K562 (cell line): Measurements from ENCODE around the gene ANKLE1. TPM values are rescaled to one million over a fixed set of nuclear protein-coding genes. Genes with fewer than 3 reads are reported as not detected.
A peak's percentile ranks its signal among the peaks of the same experiment; 100 is the strongest.

Experiments used
- ATAC-seq: fragments of 200-7000 bp; cut with Tn5 transposase; 3 replicates; pipeline ENCODE4 v1.9.1; 2020; ENCODE audit warnings: moderate library complexity
- BruUV-seq: library from RNA; stranded (reverse); fragments of 400-500 nt; replicated peaks from 2 replicates; lab custom pipeline; 2021; lab: Mats Ljungman, UMichigan
- CTCF ChIA-PET: fragments of 300-600 bp; formaldehyde crosslinking; extraction: SDS; loops from one replicate; lab custom pipeline; 2021; ENCODE audit warnings: low intra/inter-chr PET ratio; lab: Yijun Ruan, JAX
- POLR2A ChIA-PET: fragments of 300-600, 350-650 bp; sonication (Branson Sonifier 250); formaldehyde crosslinking; extraction: SDS; loops from one replicate; lab custom pipeline; 2021; ENCODE audit warnings: antibody characterized with exemption, inconsistent platforms; lab: Yijun Ruan, JAX
- DNase-seq, 4 experiments: peaks; one replicate each; pipeline versions ENCODE4 v3.0.0 to v3.0.0-alpha.2; 2011 to 2018; ENCODE audit warnings: low spot score in 3 of 4, mixed read lengths in 3 of 4; ENCODE audit errors: extremely low read depth in 1 of 4
- FAIRE-seq: peaks from 2 replicates; lab custom pipeline; 2011; peaks lifted over from hg19 to GRCh38; lab: Jason Lieb, UNC
- H2AFZ ChIP-seq: 2 replicates; pipeline ENCODE4 v1.6.0; 2011; ENCODE audit warnings: low read depth, low read length, control low read depth, inconsistent platforms
- H3K27ac ChIP-seq: fragments of 200-600 bp; 3 replicates; pipeline ENCODE4 v1.8.0; 2011; ENCODE audit warnings: low read depth, mild to moderate bottlenecking, control low read depth, inconsistent platforms, low read length, moderate library complexity, mixed read lengths; ENCODE audit errors: extremely low read depth
- H3K27me3 ChIP-seq, 2 experiments: fragments of 300-600 bp in 1 of 2; 2 replicates in 1 of 2; 3 replicates in 1 of 2; pipeline versions ENCODE4 v1.6.0 to v1.8.0; 2011; ENCODE audit warnings: inconsistent platforms in 2 of 2, low read length in 2 of 2, mild to moderate bottlenecking in 1 of 2, mixed read lengths in 1 of 2, moderate library complexity in 1 of 2; ENCODE audit not compliant: control insufficient read depth in 2 of 2, insufficient read depth in 2 of 2
- H3K36me3 ChIP-seq: fragments of 300-600 bp; 3 replicates; pipeline ENCODE4 v1.8.0; 2011; ENCODE audit warnings: mild to moderate bottlenecking, low read length, inconsistent platforms; ENCODE audit not compliant: control insufficient read depth, insufficient read depth
- H3K4me1 ChIP-seq, 2 experiments: fragments of 200-600 bp in 1 of 2; replicated peaks in 1 of 2; 2 replicates in 1 of 2; 3 replicates in 1 of 2; pipeline versions ENCODE4 v1.5.1 to v1.8.0; 2011; ENCODE audit warnings: inconsistent platforms in 2 of 2, low read length in 2 of 2, mild to moderate bottlenecking in 1 of 2, mixed read lengths in 1 of 2, moderate library complexity in 1 of 2; ENCODE audit not compliant: control insufficient read depth in 2 of 2, insufficient read depth in 2 of 2
- H3K4me2 ChIP-seq: 2 replicates; pipeline ENCODE4 v1.6.1; 2011; ENCODE audit warnings: low read length, control low read depth, inconsistent platforms, mixed read lengths; ENCODE audit not compliant: insufficient read depth
- H3K4me3 ChIP-seq: fragments of 200-600 bp; sonication (generic), shearing (Covaris generic); 2 replicates; pipeline ENCODE4 v1.5.1; 2016; ENCODE audit warnings: control low read depth, inconsistent platforms
- H3K79me2 ChIP-seq: fragments of 200-600 bp; 3 replicates; pipeline ENCODE4 v1.8.0; 2011; ENCODE audit warnings: low read length, inconsistent platforms; ENCODE audit not compliant: control insufficient read depth, insufficient read depth
- H3K9ac ChIP-seq, 2 experiments: 2 replicates each; pipeline versions ENCODE4 v1.6.0 to v1.6.1; 2011; ENCODE audit warnings: low read depth in 2 of 2, low read length in 2 of 2, control low read depth in 1 of 2, inconsistent platforms in 1 of 2, mild to moderate bottlenecking in 1 of 2, mixed read lengths in 1 of 2; ENCODE audit not compliant: insufficient read depth in 1 of 2
- H3K9me1 ChIP-seq: one replicate; pipeline ENCODE4 v1.6.0; 2011; ENCODE audit warnings: inconsistent platforms, mild to moderate bottlenecking, low read length, moderate library complexity; ENCODE audit not compliant: control insufficient read depth, insufficient read depth
- H3K9me3 ChIP-seq: replicated peaks from 2 replicates; pipeline ENCODE4 v1.5.1; 2011; ENCODE audit warnings: low read depth, low read length, inconsistent platforms; ENCODE audit not compliant: control insufficient read depth, insufficient read depth
- H4K20me1 ChIP-seq: replicated peaks from 2 replicates; pipeline ENCODE4 v1.6.1; 2011; ENCODE audit warnings: low read length, inconsistent platforms, mixed read lengths; ENCODE audit not compliant: control insufficient read depth, insufficient read depth
- BCOR ChIP-seq: fragments of 450-650 bp; IDR thresholded peaks from 2 replicates; pipeline ENCODE4 v1.6.1; 2016
- BRD4 ChIP-seq: fragments of 200-600 bp; sonication (generic); IDR thresholded peaks from 2 replicates; pipeline ENCODE4 v1.6.1; 2017; ENCODE audit warnings: inconsistent platforms
- ETV1 ChIP-seq: fragments of 450-650 bp; conservative IDR thresholded peaks from 2 replicates; pipeline ENCODE4 v1.6.1; 2016; ENCODE audit warnings: missing genetic modification characterization, control low read depth, low read depth, missing compliant biosample characterization
- GTF2E2 ChIP-seq: fragments of 200-800 bp; sonication (Bioruptor generic); IDR thresholded peaks from 2 replicates; pipeline ENCODE4 v1.6.1; 2016; ENCODE audit warnings: missing genetic modification characterization, missing compliant biosample characterization
- NFYB ChIP-seq: IDR thresholded peaks from 2 replicates; pipeline ENCODE4 v1.6.1; 2011; ENCODE audit warnings: mild to moderate bottlenecking, moderate library complexity; ENCODE audit not compliant: insufficient read length; ENCODE audit errors: extremely low read depth
- POLR2A ChIP-seq: fragments of 450-650 bp; conservative IDR thresholded peaks from 2 replicates; pipeline ENCODE4 v1.6.1; 2016
- SRSF9 ChIP-seq: fragments of 200-400 bp; formaldehyde crosslinking; IDR thresholded peaks from 2 replicates; pipeline ENCODE4 v1.6.1; 2017; ENCODE audit warnings: low read depth, low read length, borderline replicate concordance
- TCF7L2 ChIP-seq: fragments of 150-350 bp; IDR thresholded peaks from 2 replicates; pipeline ENCODE4 v1.6.1; 2016; ENCODE audit warnings: low read depth, mild to moderate bottlenecking, low read length, moderate library complexity
- ZNF384 ChIP-seq: IDR thresholded peaks from 2 replicates; pipeline ENCODE4 v1.6.1; 2012; ENCODE audit warnings: low read depth, low read length, improper control_type of control experiment
- WGBS: fragments of 100-300 bp; shearing (Covaris generic); methylation state at CpG from one replicate; pipeline ENCODE4 v1.1.6; 2016; ENCODE audit warnings: low coverage, mixed read lengths; ENCODE audit not compliant: insufficient coverage; ENCODE audit errors: missing lambda C conversion rate; 5-methylcytosine and 5-hydroxymethylcytosine counted together
- in situ Hi-C: fragments of 300-500 bp; cut with MboI; formaldehyde crosslinking; loops from 4 replicates; pipeline ENCODE4 v1.15.0; 2018; ENCODE audit warnings: inconsistent platforms, mixed read lengths
- intact Hi-C: fragments of 100-400 bp; cut with micrococcal nuclease; formaldehyde crosslinking; loops from 2 replicates; pipeline ENCODE4 v1.14.2; 2022
- polyA plus RNA-seq, 8 experiments: library from polyadenylated mRNA; depleted of rRNA in 4 of 8; stranded (reverse) in 5 of 8; unstranded in 3 of 8; fragments of >200 nt; fragmentation: Nextera tagmentation in 2 of 8; fragmentation: Illumina TruSeq in 1 of 8; extraction: Ambion mirVana in 2 of 8; extraction: Trizol in 1 of 8; gene quantifications; 2 replicates each; pipeline versions ENCODE4 v1.2.1 to v1.2.3, GENCODE V29; 2011 to 2014; ENCODE audit warnings: inconsistent platforms in 1 of 8, missing spikeins in 1 of 8
- total RNA-seq, 7 experiments: library from RNA; depleted of rRNA in 6 of 7; stranded (reverse); fragments of >200 nt in 6 of 7; fragmentation: Illumina TruSeq in 2 of 7; extraction: Trizol in 2 of 7; gene quantifications; 2 replicates each; pipeline versions ENCODE4 v1.2.1 to v1.2.3, GENCODE V29; 2011 to 2021; ENCODE audit warnings: low replicate concordance in 1 of 7
- TF ChIP-seq, protein P1 (sequence below): fragments of 250-450 bp; sonication (Bioruptor Pico); IDR thresholded peaks from 2 replicates; pipeline ENCODE4 v1.5.0; 2022; ENCODE audit warnings: mild to moderate bottlenecking
- TF ChIP-seq, protein P2 (sequence below): fragments of 450-650 bp; formaldehyde crosslinking; IDR thresholded peaks from 2 replicates; pipeline ENCODE4 v1.4.0; 2022; ENCODE audit warnings: missing genetic modification characterization
- TF ChIP-seq, protein P3 (sequence below): fragments of 450-650 bp; IDR thresholded peaks from 2 replicates; pipeline ENCODE4 v1.6.1; 2017; ENCODE audit warnings: antibody characterized with exemption
- TF ChIP-seq, protein P4 (sequence below): fragments of 250-450 bp; sonication (Bioruptor Pico); IDR thresholded peaks from 2 replicates; pipeline ENCODE4 v1.5.0; 2021

ANKLE1 gene
- total and polyA plus RNA-seq, 9 of the 15 experiments (the other 6 are each of a cell fraction or from before 2014, with no cell fraction given): 0.63 to 9.2 (median 2.9) TPM

DNA sequence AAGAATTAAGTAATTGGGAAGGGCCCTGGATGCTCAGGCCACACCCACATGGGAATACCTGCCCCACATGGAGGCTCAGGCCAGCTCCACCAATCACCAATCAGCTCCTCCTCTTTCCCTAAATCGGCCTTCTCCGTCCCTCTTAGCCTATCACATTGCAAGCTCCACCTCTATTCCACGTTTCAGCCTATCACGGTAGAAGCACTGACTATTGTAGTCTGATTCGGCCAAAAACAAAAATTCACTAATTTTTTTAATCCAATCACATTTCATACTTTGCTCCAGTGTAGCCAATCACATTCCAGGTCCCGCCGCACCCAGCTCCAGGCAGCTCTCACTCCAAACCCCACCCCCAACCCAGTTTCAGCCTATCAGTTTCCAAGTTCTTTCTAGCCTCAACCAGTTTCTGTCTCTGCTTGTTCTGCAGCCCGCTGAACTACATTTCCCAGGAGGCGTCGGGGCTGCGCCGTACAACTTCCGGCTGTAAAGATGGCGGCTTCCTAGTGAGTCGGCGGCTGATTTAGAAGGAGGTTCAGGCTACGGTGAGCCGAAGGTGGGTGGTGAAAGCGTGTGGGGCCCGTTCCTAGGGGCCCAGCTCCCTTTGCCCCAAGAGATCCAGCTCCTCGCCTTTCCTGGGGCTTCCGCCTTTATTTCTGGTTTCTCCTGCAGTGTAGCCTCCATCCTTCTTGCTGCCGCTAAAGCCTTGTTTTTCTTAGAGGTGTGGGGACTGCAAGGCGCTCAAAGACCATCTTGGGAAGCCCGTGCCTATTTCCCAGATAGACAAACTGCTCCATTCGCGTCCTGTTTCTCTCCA is 14.5 kb upstream of the ANKLE1 start, which contains the start of gene BABAM1:
TSS of gene BABAM1 (plus strand) at position 469 of the 814 bp plus-strand sequence. CDS start 1,364 bp downstream, outside the sequence.
- DNase-seq (peak; percentile 98 to 100 (median 98)), ATAC-seq (peak; percentile 97), FAIRE-seq (peak; percentile 100)
- POLR2A ChIA-PET: interaction anchor here (0.6 to 2.7 kb wide), 16 partner anchors 8 to 193 kb away, joined by 3 to 12 read pairs (median 4); partner anchors contain the start of genes ABHD8, ANKLE1, HAUS8 and USE1
- H3K27ac ChIP-seq: peak within 1 kb of the TSS; percentile 82
- no peaks in the 10 kb centered on the region for H3K9me3 ChIP-seq
- peaks cover 27% of the 10 kb centered on the region for H3K36me3 ChIP-seq
- in situ Hi-C loops: no loop called here
- H3K4me3 ChIP-seq: peak within 1 kb of the TSS; percentile 65
- no TSS peak for BruUV-seq
- under 1% methylated on average over 27 of the region's 27 CpGs for WGBS
- H2AFZ ChIP-seq: peak within 1 kb of the TSS; percentile 79
- H3K4me2 ChIP-seq: peak within 1 kb of the TSS; percentile 91
- peak within 1 kb of the TSS; percentile 81 to 91 for H3K9ac ChIP-seq
- no peaks in the 10 kb centered on the region for H4K20me1 ChIP-seq
- CTCF ChIA-PET: interaction anchor here (1.0 kb wide), 1 partner anchor 32 kb away, joined by 3 read pairs; no protein-coding TSS in a partner anchor
- H3K4me1 ChIP-seq: peaks cover 3 to 18% of the 10 kb centered on the region in 2 experiments; a peak in 3 of 5 replicates
- no peaks in the 10 kb centered on the region for H3K27me3 ChIP-seq
- peaks cover 19% of the 10 kb centered on the region for H3K79me2 ChIP-seq
- intact Hi-C loops: loop anchor here (5.0 kb wide), 1 partner anchor 40 kb away; the partner anchor contains the start of gene OCEL1
- no peaks in the 10 kb centered on the region for H3K9me1 ChIP-seq
- TF ChIP-seq, protein P1, sequence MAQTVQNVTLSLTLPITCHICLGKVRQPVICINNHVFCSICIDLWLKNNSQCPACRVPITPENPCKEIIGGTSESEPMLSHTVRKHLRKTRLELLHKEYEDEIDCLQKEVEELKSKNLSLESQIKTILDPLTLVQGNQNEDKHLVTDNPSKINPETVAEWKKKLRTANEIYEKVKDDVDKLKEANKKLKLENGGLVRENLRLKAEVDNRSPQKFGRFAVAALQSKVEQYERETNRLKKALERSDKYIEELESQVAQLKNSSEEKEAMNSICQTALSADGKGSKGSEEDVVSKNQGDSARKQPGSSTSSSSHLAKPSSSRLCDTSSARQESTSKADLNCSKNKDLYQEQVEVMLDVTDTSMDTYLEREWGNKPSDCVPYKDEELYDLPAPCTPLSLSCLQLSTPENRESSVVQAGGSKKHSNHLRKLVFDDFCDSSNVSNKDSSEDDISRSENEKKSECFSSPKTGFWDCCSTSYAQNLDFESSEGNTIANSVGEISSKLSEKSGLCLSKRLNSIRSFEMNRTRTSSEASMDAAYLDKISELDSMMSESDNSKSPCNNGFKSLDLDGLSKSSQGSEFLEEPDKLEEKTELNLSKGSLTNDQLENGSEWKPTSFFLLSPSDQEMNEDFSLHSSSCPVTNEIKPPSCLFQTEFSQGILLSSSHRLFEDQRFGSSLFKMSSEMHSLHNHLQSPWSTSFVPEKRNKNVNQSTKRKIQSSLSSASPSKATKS: no peak
- TF ChIP-seq ETV1 (tag) (peak; percentile 86), POLR2A (peak; percentile 92), BRD4 (peak; percentile 45; the same call in 1 of the 2 replicates), TCF7L2 (peak; percentile 36; the same call in 1 of the 2 replicates), ZNF384 (no peak), SRSF9 (no peak), NFYB (peak; percentile 96), BCOR (no peak), GTF2E2 (peak; percentile 69; the same call in 1 of the 2 replicates)
- TF ChIP-seq, protein P2, sequence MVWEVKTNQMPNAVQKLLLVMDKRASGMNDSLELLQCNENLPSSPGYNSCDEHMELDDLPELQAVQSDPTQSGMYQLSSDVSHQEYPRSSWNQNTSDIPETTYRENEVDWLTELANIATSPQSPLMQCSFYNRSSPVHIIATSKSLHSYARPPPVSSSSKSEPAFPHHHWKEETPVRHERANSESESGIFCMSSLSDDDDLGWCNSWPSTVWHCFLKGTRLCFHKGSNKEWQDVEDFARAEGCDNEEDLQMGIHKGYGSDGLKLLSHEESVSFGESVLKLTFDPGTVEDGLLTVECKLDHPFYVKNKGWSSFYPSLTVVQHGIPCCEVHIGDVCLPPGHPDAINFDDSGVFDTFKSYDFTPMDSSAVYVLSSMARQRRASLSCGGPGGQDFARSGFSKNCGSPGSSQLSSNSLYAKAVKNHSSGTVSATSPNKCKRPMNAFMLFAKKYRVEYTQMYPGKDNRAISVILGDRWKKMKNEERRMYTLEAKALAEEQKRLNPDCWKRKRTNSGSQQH (CRISPR knock-in tag): 0 out of 2 replicates have a peak, but pooled peaks have one; percentile 28
- TF ChIP-seq, protein P3, sequence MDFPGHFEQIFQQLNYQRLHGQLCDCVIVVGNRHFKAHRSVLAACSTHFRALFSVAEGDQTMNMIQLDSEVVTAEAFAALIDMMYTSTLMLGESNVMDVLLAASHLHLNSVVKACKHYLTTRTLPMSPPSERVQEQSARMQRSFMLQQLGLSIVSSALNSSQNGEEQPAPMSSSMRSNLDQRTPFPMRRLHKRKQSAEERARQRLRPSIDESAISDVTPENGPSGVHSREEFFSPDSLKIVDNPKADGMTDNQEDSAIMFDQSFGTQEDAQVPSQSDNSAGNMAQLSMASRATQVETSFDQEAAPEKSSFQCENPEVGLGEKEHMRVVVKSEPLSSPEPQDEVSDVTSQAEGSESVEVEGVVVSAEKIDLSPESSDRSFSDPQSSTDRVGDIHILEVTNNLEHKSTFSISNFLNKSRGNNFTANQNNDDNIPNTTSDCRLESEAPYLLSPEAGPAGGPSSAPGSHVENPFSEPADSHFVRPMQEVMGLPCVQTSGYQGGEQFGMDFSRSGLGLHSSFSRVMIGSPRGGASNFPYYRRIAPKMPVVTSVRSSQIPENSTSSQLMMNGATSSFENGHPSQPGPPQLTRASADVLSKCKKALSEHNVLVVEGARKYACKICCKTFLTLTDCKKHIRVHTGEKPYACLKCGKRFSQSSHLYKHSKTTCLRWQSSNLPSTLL: peak; percentile 81; the same call in 1 of the 2 replicates
- TF ChIP-seq, protein P4, sequence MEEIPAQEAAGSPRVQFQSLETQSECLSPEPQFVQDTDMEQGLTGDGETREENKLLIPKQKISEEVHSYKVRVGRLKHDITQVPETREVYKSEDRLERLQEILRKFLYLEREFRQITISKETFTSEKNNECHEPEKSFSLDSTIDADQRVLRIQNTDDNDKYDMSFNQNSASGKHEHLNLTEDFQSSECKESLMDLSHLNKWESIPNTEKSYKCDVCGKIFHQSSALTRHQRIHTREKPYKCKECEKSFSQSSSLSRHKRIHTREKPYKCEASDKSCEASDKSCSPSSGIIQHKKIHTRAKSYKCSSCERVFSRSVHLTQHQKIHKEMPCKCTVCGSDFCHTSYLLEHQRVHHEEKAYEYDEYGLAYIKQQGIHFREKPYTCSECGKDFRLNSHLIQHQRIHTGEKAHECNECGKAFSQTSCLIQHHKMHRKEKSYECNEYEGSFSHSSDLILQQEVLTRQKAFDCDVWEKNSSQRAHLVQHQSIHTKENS (CRISPR knock-in tag): no peak
